Measurements from ENCODE around the gene HABP4. TPM values are rescaled to one million over a fixed set of nuclear protein-coding genes. Genes with fewer than 3 reads are reported as not detected.

The HABP4 gene
- total and polyA plus RNA-seq, 10 of the 15 experiments (the other 5 are each of a cell fraction or from before 2014, with no cell fraction given): 1.6 to 15.4 (median 11.6) TPM

DNA sequence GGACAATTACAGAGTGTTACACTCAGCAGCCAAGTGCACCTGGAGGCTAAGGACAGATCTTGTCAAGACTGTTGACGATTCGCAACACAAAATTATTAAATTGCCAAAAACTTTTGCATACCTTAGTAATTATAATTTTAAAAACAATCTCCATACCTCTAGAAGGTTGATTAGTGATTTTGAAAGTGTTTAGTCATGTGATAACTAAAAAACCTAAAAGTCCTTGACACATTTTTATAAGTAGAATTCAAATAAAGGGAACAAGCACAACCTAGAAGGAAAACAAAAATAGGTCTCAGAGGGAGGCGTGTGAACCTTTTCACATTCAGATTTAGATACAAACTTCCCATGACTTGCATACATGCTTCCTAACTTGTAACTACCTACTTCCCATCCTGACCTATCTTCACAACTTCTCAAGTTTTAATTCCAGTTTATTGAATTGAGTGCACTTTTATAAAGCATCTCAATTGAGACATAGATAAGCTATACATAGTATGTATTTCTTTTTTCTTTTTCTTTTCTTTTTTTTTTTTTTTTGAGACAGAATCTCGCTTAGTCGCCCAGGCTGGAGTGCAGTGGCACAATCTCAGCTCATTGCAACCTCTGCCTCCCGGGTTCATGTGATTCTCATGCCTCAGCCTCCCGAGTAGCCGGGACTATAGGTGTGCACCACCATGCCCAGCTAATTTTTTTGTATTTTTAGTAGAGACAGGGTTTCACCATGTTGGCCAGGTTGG, 37.6 kb upstream of the HABP4 start (continued):
- TF ChIP-seq, protein P1, sequence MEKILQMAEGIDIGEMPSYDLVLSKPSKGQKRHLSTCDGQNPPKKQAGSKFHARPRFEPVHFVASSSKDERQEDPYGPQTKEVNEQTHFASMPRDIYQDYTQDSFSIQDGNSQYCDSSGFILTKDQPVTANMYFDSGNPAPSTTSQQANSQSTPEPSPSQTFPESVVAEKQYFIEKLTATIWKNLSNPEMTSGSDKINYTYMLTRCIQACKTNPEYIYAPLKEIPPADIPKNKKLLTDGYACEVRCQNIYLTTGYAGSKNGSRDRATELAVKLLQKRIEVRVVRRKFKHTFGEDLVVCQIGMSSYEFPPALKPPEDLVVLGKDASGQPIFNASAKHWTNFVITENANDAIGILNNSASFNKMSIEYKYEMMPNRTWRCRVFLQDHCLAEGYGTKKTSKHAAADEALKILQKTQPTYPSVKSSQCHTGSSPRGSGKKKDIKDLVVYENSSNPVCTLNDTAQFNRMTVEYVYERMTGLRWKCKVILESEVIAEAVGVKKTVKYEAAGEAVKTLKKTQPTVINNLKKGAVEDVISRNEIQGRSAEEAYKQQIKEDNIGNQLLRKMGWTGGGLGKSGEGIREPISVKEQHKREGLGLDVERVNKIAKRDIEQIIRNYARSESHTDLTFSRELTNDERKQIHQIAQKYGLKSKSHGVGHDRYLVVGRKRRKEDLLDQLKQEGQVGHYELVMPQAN (conservative IDR thresholded peaks at IDR 0.05): no peak
- no peak for TF ChIP-seq STAT3 (IDR thresholded peaks at IDR 0.05; ENCODE audit: low read depth, low read length)
- TF ChIP-seq TCF3 (IDR thresholded peaks at IDR 0.05; ENCODE audit: borderline replicate concordance, insufficient read depth, low read depth, low read length): no peak
- TF ChIP-seq SIN3A (IDR thresholded peaks at IDR 0.05; ENCODE audit: low read depth, low read length): no peak
- no peak for TF ChIP-seq CBX5 (IDR thresholded peaks at IDR 0.05; ENCODE audit: low read depth)
- no peak for TF ChIP-seq KLF5 (IDR thresholded peaks at IDR 0.05; ENCODE audit: partially characterized antibody)
- TF ChIP-seq, protein P2, sequence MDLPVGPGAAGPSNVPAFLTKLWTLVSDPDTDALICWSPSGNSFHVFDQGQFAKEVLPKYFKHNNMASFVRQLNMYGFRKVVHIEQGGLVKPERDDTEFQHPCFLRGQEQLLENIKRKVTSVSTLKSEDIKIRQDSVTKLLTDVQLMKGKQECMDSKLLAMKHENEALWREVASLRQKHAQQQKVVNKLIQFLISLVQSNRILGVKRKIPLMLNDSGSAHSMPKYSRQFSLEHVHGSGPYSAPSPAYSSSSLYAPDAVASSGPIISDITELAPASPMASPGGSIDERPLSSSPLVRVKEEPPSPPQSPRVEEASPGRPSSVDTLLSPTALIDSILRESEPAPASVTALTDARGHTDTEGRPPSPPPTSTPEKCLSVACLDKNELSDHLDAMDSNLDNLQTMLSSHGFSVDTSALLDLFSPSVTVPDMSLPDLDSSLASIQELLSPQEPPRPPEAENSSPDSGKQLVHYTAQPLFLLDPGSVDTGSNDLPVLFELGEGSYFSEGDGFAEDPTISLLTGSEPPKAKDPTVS (IDR thresholded peaks at IDR 0.05; ENCODE audit: low read depth, low read length): no peak
- no peak for TF ChIP-seq YY1 (IDR thresholded peaks at IDR 0.05; ENCODE audit: low read depth, low read length)
- no peak for TF ChIP-seq SMC3 (IDR thresholded peaks at IDR 0.05; ENCODE audit: borderline replicate concordance, low read length)
- TF ChIP-seq GATAD2B (conservative IDR thresholded peaks at IDR 0.05; ENCODE audit: low read depth): no peak
- no peak for TF ChIP-seq LARP7 (IDR thresholded peaks at IDR 0.05)
- 0 out of 2 replicates have a peak, but pooled peaks have one; percentile 16 for TF ChIP-seq PAX8 (IDR thresholded peaks at IDR 0.05)
- TF ChIP-seq POLR2AphosphoS5 (IDR thresholded peaks at IDR 0.05; ENCODE audit: low read length): no peak
- no peak for TF ChIP-seq STAT1 (conservative IDR thresholded peaks at IDR 0.05)
- no peak for TF ChIP-seq MTA3 (IDR thresholded peaks at IDR 0.05; ENCODE audit: borderline replicate concordance, low read length)
- TF ChIP-seq, protein P3, sequence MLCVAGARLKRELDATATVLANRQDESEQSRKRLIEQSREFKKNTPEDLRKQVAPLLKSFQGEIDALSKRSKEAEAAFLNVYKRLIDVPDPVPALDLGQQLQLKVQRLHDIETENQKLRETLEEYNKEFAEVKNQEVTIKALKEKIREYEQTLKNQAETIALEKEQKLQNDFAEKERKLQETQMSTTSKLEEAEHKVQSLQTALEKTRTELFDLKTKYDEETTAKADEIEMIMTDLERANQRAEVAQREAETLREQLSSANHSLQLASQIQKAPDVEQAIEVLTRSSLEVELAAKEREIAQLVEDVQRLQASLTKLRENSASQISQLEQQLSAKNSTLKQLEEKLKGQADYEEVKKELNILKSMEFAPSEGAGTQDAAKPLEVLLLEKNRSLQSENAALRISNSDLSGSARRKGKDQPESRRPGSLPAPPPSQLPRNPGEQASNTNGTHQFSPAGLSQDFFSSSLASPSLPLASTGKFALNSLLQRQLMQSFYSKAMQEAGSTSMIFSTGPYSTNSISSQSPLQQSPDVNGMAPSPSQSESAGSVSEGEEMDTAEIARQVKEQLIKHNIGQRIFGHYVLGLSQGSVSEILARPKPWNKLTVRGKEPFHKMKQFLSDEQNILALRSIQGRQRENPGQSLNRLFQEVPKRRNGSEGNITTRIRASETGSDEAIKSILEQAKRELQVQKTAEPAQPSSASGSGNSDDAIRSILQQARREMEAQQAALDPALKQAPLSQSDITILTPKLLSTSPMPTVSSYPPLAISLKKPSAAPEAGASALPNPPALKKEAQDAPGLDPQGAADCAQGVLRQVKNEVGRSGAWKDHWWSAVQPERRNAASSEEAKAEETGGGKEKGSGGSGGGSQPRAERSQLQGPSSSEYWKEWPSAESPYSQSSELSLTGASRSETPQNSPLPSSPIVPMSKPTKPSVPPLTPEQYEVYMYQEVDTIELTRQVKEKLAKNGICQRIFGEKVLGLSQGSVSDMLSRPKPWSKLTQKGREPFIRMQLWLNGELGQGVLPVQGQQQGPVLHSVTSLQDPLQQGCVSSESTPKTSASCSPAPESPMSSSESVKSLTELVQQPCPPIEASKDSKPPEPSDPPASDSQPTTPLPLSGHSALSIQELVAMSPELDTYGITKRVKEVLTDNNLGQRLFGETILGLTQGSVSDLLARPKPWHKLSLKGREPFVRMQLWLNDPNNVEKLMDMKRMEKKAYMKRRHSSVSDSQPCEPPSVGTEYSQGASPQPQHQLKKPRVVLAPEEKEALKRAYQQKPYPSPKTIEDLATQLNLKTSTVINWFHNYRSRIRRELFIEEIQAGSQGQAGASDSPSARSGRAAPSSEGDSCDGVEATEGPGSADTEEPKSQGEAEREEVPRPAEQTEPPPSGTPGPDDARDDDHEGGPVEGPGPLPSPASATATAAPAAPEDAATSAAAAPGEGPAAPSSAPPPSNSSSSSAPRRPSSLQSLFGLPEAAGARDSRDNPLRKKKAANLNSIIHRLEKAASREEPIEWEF (IDR thresholded peaks at IDR 0.05; ENCODE audit: insufficient replicate concordance, low read depth, low read length): peak; percentile 68
- TF ChIP-seq TARDBP (IDR thresholded peaks at IDR 0.05; ENCODE audit: borderline replicate concordance): no peak
- TF ChIP-seq, protein P4, sequence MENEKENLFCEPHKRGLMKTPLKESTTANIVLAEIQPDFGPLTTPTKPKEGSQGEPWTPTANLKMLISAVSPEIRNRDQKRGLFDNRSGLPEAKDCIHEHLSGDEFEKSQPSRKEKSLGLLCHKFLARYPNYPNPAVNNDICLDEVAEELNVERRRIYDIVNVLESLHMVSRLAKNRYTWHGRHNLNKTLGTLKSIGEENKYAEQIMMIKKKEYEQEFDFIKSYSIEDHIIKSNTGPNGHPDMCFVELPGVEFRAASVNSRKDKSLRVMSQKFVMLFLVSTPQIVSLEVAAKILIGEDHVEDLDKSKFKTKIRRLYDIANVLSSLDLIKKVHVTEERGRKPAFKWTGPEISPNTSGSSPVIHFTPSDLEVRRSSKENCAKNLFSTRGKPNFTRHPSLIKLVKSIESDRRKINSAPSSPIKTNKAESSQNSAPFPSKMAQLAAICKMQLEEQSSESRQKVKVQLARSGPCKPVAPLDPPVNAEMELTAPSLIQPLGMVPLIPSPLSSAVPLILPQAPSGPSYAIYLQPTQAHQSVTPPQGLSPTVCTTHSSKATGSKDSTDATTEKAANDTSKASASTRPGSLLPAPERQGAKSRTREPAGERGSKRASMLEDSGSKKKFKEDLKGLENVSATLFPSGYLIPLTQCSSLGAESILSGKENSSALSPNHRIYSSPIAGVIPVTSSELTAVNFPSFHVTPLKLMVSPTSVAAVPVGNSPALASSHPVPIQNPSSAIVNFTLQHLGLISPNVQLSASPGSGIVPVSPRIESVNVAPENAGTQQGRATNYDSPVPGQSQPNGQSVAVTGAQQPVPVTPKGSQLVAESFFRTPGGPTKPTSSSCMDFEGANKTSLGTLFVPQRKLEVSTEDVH (IDR thresholded peaks at IDR 0.05; ENCODE audit: low read depth, partially characterized antibody): no peak

Data from GM12878 (cell line).